Fibroblast of lung (primary cell): Measurements from ENCODE around the gene BCAS3.

Experiments used
- CTCF ChIP-seq, 2 donors: IDR thresholded peaks in 1 of 2; conservative IDR thresholded peaks in 1 of 2; 1 replicate in 1 of 2; 2 replicates in 1 of 2; pipeline ENCODE4 v1.5.1; 2011 to 2012; ENCODE audit warnings: low read length in 2 of 2, control low read depth in 1 of 2, inconsistent platforms in 1 of 2, low read depth in 1 of 2, mild to moderate bottlenecking in 1 of 2
- EZH2 ChIP-seq: IDR thresholded peaks from 2 replicates; pipeline ENCODE4 v1.5.1; 2012; ENCODE audit warnings: low read length, control low read depth, mild to moderate bottlenecking; ENCODE audit errors: missing control alignments

GRCh38 chr17:60646701-60647100 lies 30.9 kb upstream of the BCAS3 start:
- TF ChIP-seq CTCF (conservative IDR thresholded peaks at IDR 0.05 in 1 of 2, IDR thresholded peaks at IDR 0.05 in 1 of 2; ENCODE audit: low read depth in 1 of 2, low read length in 2 of 2) (no peak), EZH2 (no peak)
